GM12874 (cell line): Measurements from ENCODE around the gene TPK1.

Source experiments
- TF ChIP-seq, protein P1 (sequence below): IDR thresholded peaks from 2 replicates; pipeline ENCODE4 v1.5.1; 2011; ENCODE audit warnings: low read depth, mild to moderate bottlenecking, control low read depth, low read length, moderate library complexity; ENCODE audit not compliant: insufficient read depth

Gene TPK1

GRCh38 chr7:144403649-144404061 lies 432.2 kb downstream of the TPK1 start, which contains the start of gene NOBOX:
Gene NOBOX, minus strand, starts transcription at chr7:144403693.
- TF ChIP-seq, protein P1, sequence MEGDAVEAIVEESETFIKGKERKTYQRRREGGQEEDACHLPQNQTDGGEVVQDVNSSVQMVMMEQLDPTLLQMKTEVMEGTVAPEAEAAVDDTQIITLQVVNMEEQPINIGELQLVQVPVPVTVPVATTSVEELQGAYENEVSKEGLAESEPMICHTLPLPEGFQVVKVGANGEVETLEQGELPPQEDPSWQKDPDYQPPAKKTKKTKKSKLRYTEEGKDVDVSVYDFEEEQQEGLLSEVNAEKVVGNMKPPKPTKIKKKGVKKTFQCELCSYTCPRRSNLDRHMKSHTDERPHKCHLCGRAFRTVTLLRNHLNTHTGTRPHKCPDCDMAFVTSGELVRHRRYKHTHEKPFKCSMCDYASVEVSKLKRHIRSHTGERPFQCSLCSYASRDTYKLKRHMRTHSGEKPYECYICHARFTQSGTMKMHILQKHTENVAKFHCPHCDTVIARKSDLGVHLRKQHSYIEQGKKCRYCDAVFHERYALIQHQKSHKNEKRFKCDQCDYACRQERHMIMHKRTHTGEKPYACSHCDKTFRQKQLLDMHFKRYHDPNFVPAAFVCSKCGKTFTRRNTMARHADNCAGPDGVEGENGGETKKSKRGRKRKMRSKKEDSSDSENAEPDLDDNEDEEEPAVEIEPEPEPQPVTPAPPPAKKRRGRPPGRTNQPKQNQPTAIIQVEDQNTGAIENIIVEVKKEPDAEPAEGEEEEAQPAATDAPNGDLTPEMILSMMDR, result no peak

GRCh38 chr7:144403102-144403501 lies 432.8 kb downstream of the TPK1 start:
- TF ChIP-seq, protein P1, result no peak
